Limb (tissue), 2 donors: ENCODE data around the gene FAM53B.

Experiments used
- DNase-seq, 2 donors: peaks; one replicate each; pipeline ENCODE4 v3.0.0-alpha.2; 2016; ENCODE audit errors: extremely low spot score in 2 of 2

The FAM53B gene

DNA sequence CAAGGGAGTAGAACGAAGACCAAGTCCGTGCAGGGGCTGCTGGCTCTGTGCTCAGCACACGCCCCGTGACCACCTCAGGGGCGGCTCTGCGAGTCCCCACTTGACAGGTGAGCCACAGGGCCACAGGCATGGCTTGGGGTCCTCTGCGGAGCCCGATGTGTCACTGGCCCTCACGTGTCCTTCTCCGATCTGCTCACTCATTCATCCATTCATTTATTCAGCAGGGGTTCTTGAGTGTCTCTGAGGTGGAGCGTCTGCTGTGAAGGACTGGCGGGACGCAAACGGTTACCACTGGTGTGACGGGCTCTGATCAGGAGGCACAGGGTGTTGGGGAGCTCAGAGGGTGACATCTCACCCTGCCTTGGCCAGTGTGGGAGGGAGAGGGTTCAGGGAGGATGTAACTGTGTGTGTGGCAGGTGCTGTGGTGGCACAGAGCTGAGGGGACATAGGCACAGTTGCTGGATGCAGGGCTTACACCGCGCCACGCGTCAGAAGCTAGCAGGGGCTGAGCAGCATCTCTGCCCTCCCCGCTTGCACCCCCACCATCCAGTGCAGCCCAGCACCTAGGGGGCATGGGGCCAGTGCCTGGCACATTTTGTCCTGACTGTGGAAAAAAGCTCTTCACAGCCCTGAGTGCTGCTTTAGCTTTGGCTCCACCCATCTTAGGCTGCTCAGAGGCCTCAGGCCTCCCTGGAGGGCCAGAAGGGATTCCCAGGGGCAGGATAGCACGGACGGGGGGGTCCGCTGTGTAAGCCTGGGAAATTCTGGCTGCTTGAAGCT lies 165.8 kb downstream of the FAM53B start:
- no peak for DNase-seq

DNA sequence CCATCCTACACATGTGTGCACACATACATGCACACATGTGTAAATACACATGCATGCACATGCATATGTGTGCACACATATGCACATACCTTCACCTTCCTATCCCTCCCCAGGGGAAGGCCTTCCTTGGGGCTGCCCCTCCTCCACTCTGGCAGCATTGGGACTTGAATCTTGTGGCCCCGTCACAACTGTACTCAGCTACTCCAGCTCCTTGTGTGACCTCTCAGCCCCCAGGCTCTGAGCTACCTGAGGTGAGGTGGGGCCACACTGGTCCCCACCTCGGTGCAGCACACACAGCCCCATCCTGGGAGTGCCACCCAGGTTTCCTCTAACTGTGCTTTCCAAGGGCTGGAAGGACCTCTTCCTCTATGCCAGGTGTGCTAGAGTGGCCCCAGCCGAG lies 166.5 kb downstream of the FAM53B start:
- no peak for DNase-seq

DNA sequence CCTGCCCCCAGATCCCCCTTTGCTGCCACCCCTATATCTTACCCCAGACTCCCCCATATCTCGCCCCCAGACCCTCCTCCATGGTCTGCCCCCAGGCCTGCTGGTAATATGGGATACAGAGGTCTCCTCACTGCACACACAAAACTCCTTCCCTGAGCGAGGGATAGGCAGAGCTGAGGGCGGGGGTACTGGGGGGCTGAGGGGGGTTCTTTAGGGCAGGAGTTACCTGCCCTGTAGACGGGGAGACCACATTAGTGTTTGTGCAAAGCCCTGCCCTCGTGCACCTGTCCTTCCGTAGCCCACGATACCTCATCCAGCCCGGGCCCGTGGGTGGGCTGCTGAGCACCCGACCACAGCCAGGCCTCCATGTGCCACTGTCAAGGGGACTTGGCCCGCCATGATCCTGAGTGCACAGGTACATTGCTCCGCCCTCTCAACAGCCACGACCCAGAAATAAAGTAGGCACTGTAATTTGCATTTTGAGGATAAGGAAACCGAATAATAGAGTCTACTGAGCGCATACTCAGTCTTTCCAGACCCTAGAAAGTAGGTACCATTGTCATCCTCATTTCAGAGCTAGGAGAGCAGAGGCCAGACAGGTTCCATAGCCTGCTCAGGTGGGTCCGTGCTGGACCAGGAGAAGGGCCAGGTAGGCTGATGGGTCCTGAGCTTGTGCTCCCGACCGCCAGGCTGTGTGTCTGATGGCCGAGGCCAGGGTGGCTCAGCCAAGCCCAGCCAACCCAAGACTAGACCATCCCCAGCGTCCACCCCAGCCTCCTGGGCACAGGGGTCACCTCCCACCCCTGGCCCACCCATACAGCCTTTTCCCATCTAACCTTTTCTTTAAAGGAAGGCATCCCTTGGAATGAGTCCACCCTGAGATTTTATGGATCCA lies 167.4 kb downstream of the FAM53B start:
- no peak for DNase-seq

DNA sequence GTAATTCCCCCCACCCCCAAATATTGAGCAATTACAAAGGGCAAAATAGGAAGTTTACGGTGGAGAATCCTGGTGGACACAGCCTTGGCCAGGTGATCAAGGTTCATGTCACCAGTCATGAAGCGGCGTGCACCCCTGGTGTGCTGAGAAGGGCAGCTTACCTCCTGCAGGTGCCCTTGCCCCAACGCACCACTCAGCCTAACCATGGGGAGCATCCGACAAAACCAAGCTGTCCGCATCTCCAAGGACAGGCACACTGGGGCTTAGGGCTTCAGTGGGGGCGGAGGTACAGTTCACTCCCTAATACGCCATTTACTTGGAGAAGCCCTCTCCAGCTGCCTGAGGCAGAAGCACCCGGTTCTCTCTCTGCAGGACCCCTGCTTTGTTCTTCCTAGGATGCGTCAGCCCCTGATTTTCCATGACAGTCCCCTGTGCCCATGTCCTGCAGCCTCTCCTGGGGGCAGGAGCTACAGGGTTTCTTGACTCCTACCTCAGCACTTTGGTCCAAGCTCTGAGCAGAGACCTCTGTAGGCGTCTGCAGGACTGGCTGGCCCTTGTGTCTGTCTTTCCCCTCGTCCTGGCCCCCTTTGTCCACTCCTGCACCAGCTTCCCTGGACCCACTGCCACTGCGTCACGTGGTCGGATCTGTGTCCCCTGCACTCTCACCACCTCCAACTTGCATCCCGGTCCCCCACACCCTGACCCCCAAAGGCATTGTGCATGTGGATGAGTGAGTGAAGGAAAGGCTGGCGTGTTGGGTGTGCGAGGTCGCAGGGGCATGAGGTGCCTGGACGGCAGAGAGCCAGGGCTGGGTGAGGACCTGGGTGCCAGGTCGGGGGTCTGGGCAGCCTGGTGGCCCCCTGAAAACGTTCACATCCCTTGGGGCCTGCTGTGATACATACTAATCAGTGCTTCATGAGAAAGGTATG lies 168.8 kb downstream of the FAM53B start:
- DNase-seq = no peak

DNA sequence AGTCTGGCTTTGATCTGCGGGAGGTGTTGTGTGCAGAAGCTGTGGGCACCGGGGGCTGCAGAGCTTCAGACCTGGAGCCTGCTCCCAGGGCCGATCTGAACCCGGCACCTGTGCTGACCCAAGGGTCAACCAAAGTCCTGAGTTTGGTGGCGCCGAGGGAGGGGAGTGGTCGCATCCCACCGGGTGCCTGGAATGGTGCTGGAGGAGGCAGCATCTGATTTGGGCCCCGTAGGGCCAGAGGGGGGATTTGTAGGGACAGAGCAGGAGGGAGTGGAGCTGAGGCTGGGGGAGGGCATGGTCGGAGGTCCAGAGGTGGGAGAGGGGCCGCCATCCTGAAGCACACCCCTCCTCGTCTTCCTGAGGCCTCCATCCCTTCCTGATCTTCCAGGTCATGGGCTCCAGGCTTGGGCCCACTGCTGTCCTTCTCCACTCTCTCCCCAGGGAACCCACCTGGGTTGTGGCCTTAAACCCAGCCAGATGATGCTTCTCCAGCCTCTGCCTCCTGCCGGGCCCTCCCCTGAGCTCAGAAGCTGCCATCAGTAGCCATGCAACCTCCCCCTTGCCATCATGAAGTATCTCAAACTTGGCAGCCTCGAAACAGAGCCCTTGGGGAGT lies 169.6 kb downstream of the FAM53B start:
- DNase-seq = peak in 1 of 2 donors; percentile 29

DNA sequence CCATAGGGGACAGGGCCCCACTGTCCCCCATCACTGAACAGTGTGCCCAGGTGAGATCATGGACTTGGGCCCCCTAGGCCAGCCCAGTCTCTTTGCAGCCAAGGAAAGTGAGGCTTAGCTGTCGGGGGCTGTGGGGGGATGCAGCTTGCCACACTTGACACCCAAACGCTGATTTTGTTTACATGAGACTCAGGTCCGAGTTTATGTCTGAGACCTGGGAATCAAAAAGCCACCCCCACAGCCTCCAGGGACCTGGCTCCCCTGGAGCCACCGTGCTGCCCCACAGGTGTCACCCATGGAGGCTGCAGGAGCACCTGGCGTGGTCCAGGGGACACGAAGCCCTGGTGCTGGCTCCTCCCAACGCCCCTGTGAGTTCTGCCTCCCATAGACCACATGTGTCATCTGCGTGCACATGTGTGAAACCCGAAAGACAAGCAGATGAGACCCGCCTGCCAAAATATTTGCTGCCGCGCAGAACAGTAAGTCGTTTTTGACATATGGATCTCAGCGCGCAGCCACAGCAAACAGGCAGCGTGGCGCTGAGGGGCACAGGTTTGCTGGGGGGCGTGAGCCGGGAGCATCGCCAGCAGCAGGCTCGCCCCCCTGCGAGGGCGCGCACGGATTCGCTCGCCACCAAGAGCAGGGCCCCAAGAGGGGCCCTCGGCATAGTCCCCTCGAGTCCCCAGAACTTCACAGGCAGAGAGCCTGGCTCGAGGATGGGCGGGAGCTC lies 170.3 kb downstream of the FAM53B start:
- DNase-seq = no peak

DNA sequence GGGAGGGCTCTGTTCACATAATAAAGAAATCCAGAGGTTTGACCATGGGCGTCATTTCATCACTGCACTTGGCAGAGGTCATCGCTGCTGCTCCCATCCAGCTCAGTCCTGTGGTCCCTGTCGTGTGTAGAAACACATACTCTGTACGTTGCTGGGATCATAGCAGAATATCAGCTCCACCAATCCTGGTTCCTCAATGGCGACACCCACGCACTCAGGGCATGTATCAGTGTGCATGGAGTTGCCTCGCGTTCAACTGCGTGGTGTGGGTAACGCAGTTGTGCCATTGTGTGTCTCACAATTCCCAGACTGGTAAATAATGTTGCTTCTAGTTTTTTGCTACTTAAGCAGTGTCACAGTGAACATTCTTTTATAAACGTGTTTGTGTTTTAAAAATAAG lies 171.4 kb downstream of the FAM53B start:
- no peak for DNase-seq

DNA sequence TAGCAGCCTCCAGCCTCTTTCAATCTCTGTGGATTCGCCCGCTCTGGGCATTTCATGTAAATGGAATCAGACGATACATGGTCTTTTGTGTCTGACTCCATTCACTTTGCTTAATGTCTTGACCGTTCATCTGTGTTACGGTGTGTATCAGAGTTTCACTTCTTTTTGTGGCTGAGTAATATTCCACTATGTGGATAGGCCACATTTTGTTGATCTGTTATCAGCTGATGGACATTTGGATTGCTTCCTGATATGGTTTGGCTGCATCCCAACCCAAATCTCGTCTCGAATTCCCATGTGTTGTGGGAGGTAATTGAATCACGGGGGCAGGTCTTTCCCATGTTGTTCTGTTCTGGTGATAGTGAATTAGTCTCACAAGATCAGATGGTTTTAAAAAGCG lies 173.5 kb downstream of the FAM53B start:
- no peak for DNase-seq

DNA sequence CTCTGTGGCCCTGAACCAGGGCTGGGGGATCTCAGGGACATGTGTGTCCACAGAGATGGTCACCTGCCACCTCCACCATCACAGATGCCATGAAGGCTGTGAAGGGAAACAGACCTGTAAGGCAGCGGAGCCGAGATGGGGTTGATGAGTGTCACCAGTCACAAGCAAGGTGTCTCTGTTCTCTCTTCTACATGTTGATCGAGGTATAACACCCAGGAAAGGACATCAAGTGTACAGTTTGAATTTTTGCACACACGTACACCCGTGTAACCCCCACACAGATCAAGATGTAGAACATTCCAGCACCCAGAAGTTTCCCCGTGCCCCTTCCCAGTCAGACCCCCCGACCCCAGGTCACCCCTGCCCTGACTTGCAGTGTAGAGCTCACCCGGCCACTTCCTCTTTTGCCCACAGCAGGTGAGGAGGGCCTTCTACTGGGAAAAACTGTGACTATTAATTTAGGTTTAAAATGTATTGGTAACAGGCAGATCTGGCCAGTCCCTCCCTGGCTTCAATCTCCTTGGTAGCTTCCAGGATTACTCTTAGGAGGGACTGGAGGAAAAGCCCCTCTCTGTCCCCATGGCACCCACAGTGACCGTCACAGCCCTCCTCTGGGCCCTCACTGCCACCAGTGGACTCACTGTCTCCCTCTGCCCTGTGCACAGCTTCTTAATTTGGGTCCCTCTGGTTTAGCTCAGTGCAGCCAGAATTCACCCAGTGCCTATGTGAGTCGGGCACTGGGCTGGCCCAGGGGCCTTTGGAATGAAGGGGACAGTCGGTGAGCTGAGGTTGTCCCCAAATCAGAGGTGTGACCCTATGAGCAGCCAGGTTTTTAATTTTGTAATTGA lies 174.3 kb downstream of the FAM53B start:
- DNase-seq = no peak
